H1 (cell line): ENCODE results near the gene FOXL3. TPM values are rescaled to one million over a fixed set of nuclear protein-coding genes. Genes with fewer than 3 reads are reported as not detected.

Experiments used
- HDAC6 ChIP-seq: IDR thresholded peaks from one replicate; pipeline ENCODE4 v1.7.1; 2012; ENCODE audit warnings: low read depth, mild to moderate bottlenecking, inconsistent platforms, low read length, moderate library complexity
- SIN3A ChIP-seq, 2 experiments: IDR thresholded peaks in 1 of 2; conservative IDR thresholded peaks in 1 of 2; 2 replicates each; pipeline ENCODE4 v1.6.1; 2011 to 2012; ENCODE audit warnings: low read length in 2 of 2, improper control_type of control experiment in 1 of 2, low read depth in 1 of 2, mild to moderate bottlenecking in 1 of 2
- polyA plus RNA-seq, 7 experiments: library from polyadenylated mRNA; depleted of rRNA in 3 of 7; stranded (reverse) in 5 of 7; unstranded in 2 of 7; fragments of >200 nt in 5 of 7; fragments of 200-250 nt in 2 of 7; gene quantifications; 1 replicate in 5 of 7; 2 replicates in 1 of 7; 4 replicates in 1 of 7; pipeline versions ENCODE4 v1.2.1 to v1.2.3, GENCODE V29; 2011 to 2013; ENCODE audit warnings: missing spikeins in 2 of 7, mixed read lengths in 2 of 7
- total RNA-seq: library from RNA; stranded (reverse); fragmentation: NEBNext Ultra II Directional; extraction: Animal tissue kit (Norgen Biotek cat#: 25700); gene quantifications from 2 replicates; pipeline ENCODE4 v1.2.1, GENCODE V29; 2021

The FOXL3 gene
- total and polyA plus RNA-seq, 2 of the 8 experiments (the other 6 are each of a cell fraction or from before 2014, with no cell fraction given), result not detected

- TF ChIP-seq HDAC6 (no peak), SIN3A (conservative IDR thresholded peaks at IDR 0.05 in 1 of 2, IDR thresholded peaks at IDR 0.05 in 1 of 2; ENCODE audit: low read depth in 1 of 2, low read length in 2 of 2) (no peak)
These were observed 20.2 kb upstream of the FOXL3 start (continued) for GRCh38 chr7:269721-270120.
